Measurements from ENCODE around the gene CERS1.

DNA sequence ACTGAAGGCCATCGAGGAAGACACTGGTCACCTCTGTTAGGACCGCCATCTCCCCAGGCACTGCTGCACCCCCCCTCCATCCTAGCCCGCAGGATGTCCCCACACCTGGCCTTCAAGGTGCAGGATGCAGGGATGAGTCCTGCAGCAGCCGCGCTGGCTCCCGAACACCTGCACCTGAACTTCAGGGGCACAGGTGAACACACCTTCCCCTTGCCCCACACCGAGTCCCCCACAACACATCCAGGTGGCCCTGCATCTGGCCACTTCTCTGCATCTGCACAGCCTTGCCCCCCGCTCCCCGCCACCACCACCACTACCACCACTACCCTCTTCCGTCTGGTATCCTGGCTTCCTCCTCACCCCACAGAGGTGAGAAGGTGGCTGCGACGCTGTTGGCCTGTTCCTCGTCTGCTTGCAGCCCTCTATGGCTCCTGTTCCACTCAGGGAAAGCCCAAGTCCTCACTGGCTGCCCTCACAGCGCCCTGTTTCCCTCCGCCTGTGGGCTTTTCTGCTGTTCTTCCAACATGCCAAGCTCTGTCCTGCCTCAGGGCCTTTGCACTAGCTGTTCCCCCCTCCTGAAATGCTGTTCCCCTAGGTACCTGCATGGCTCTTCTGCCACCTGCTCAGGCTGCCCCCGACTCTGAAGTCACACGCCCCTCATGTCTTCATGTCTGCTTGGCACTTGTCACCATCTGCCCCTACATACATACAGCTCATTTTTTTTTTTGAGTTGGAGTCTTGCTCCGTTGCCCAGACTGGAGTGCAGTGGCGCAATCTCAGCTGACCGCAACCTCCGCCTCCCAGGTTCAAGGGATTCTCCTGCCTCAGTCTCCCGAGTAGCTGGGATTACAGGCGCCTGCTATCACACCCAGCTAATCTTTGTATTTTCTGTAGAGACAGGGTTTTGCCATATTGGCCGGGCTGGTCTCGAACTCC, 1.4 kb upstream of the CERS1 start:
- TF ChIP-seq, protein P1, sequence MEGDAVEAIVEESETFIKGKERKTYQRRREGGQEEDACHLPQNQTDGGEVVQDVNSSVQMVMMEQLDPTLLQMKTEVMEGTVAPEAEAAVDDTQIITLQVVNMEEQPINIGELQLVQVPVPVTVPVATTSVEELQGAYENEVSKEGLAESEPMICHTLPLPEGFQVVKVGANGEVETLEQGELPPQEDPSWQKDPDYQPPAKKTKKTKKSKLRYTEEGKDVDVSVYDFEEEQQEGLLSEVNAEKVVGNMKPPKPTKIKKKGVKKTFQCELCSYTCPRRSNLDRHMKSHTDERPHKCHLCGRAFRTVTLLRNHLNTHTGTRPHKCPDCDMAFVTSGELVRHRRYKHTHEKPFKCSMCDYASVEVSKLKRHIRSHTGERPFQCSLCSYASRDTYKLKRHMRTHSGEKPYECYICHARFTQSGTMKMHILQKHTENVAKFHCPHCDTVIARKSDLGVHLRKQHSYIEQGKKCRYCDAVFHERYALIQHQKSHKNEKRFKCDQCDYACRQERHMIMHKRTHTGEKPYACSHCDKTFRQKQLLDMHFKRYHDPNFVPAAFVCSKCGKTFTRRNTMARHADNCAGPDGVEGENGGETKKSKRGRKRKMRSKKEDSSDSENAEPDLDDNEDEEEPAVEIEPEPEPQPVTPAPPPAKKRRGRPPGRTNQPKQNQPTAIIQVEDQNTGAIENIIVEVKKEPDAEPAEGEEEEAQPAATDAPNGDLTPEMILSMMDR (IDR thresholded peaks at IDR 0.05): no peak
- TF ChIP-seq CHD4 (IDR thresholded peaks at IDR 0.05; ENCODE audit: borderline replicate concordance): no peak
- no peak for TF ChIP-seq POLR2A (IDR thresholded peaks at IDR 0.05; ENCODE audit: low read length)
- no peak for TF ChIP-seq RNF2 (IDR thresholded peaks at IDR 0.05; ENCODE audit: borderline replicate concordance, low read depth)
- TF ChIP-seq GATA3 (IDR thresholded peaks at IDR 0.05; ENCODE audit: borderline replicate concordance): no peak
- TF ChIP-seq EP300 (IDR thresholded peaks at IDR 0.05): no peak
- TF ChIP-seq CHD2 (IDR thresholded peaks at IDR 0.05; ENCODE audit: low read length, partially characterized antibody): no peak
- TF ChIP-seq, protein P2, sequence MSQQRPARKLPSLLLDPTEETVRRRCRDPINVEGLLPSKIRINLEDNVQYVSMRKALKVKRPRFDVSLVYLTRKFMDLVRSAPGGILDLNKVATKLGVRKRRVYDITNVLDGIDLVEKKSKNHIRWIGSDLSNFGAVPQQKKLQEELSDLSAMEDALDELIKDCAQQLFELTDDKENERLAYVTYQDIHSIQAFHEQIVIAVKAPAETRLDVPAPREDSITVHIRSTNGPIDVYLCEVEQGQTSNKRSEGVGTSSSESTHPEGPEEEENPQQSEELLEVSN (IDR thresholded peaks at IDR 0.05; ENCODE audit: borderline replicate concordance, low read depth): no peak
- no peak for TF ChIP-seq SMC3 (IDR thresholded peaks at IDR 0.05)
